Activated CD4-positive, alpha-beta T cell treated with anti-CD3 and anti-CD28 coated beads, Interleukin-2, amount 50 U/mL, for 48 hours (primary cell): ENCODE results near the gene GET3.

Source experiments
- DNase-seq, 2 experiments: peaks; one replicate each; pipeline ENCODE4 v3.0.0-alpha.2; 2020

The GET3 gene

DNA sequence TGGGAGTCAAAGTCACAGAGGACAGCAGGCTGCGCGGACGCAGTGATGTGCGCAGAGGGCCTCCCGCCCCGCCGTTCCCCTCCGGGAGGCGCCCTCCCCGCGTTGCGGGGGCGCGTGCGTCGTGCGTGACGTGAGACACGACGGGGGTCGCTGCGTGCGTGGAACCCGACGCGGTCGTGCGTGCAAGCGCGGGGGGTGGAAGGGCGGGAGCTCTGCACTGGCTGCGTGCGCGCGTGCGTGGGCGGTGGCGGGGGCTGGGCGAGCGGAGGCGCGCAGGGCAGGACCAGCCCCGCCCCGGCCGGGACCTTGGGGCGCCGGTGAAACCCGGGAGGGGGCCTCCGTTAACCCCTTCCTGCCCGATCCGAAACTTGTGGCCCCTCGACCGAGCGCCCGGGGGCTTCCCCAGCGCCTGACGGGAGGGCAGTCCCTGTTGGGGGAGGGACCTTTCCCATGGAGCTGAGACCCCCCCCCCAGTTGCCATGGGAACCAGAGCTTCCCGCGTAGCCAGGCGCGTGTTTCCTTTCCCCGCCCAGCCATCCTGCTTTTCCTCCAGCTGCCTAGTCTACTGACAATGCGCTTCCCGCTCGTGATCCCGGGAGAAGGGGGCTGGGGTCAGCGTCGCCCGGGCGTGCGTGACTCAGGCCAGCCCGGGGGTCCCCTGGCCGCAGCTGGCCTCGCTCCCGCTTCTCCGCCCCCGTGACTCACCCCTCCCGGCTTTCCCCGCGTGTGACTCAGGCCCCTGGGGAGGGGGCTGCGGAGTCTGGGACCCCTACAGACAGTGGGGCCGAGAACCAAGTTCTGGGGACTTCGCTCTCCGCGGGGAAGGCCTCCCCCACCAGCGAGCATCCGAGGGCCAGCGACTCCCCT is 45.4 kb downstream of the GET3 start:
- peak; percentile 92 for DNase-seq

DNA sequence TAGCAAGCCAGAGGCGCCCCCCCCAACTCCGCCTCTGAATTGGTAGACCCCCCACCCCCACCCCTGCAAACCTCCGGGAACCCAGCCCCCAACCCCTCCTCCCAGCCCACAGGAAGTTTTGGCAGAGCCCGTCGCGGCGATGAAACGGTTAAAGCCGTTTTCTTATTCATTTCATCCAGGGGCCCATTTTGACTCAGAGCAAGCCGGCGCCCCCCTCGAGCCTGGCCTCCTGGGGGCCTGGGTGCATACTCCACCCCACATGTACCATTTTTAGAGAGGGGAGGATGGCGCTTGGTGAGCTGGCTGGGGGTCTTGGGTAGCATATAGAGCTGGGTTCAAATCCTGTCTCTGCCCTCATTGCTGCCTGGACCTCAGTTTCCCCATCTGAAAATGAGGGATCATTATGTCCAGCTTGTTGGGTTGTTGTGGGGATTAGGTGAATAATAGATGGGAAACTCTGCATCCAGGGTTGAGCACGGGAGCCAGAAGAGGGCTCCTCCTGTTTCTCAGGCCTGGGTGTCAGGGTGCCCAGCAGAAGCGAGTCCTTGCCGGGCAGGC is 46.1 kb downstream of the GET3 start:
- peak; percentile 76 to 83 for DNase-seq

DNA sequence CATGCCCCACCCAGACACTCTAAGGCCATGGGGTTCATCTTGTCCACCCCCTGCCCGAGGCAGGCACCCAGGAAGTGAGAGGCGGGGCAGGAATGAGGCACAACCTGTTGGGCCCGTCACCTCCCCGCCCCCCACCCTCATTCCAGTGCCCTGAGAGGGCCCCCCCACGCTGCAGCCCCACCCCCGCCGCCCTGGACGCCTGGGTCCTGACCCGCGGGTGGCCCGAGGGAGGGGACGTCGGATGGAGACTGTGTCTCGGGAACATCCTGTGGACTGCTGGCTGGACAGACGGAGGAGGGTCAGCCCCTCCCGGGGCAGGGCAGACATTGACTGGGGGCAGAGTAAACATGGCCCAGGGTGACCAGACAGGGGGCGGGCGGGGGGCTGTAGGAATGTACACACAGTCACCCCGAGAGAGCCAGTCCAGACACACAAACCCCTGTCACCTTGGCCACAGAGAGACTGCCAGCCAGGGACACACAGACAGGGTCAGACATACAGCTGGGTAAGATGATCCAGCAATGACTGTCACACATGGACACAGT is 46.6 kb downstream of the GET3 start:
- DNase-seq, result peak; percentile 43 to 48

DNA sequence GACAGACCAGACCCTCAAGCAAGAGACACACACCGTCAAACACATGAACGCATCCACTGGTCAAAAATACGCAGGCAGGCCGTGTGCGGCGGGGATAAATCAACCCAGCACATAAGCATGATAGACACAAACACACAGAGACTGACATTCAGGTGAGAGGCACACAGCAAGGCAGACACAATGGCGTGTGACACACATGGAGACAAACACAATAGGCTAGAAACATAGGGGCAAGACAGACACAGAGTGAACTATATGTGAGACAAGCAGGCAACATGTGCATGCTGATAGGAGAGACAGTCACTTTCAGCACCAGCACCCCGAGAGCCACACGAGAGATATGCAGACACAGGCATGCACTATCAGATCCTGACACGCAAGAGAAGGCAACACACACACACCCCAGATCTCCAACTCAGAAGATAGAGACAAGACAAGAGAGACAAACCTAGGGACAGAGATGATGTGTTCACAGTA is 47.1 kb downstream of the GET3 start:
- DNase-seq, result no peak

GRCh38 chr19:12784871-12785430 is 47.7 kb downstream of the GET3 start:
- peak; percentile 27 to 39 for DNase-seq

DNA sequence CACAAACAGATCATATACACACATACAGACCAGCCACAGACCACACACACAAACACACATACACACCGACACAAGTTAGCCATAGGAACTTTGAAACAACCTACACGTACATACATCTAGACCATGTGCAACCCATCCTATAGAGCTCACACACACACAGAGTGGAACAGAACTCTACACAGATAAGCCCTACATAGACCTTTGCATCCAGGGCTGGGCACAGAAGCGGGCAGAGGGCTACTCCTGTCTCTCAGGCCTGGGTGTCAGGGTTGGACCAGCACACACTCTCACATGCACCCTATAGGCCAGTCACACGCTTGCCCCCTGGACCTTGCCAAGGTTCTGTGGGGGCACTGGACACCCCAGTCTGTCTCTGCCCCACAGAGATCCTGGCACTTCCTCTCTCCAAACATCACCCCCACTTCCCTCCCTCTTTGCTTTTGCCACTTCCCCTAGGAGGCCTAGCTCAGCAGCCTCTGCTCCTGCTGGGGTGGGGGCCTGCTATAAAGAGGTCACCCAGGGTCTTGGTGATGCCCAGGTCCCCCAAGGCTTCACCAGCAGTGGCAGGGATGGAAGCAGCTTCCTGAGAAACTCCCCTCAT is 48.2 kb downstream of the GET3 start:
- peak in 1 of 2 experiments; percentile 24 for DNase-seq

DNA sequence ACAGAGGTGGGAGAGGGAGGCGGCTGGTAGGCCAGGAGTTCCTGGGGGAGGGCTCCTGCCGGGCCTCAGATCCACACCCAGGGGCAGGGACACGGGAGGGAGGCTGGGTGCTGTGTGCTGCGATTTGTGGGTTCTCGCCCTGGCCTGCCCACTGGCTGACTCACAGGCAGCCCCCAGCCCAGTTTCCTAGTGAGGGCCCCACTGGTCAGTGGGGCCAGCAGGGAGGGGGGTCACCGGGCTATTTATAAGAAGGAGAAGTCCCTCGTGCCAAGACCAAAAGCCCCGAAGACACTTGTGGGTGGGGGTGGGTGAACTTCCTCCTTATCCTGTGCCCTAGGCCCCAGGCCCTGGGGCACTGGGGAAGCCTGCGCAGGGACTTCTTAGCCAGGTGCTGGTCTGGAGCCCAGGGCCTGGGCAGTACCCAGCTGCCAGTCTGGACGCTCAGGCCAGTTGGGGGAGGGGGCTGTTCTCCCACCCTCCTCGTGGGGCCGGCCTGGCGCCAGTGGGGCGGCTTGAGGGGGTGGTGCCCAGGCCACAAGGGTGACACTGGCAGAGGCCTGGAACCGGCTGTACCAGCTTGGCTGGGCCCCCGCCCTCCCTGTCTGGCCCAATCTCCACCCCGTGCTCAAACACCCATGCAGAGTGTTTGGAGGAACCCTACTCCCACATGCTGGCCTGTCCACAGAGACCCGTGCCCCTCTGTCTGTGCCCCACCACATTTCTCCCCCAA is 49.0 kb downstream of the GET3 start:
- DNase-seq, result peak in 1 of 2 experiments; percentile 29

- no peak for DNase-seq
These were observed 49.7 kb downstream of the GET3 start for GRCh38 chr19:12786952-12787351.

GRCh38 chr19:12787458-12787857 is 50.2 kb downstream of the GET3 start:
- no peak for DNase-seq

- DNase-seq, result no peak
These were observed 50.9 kb downstream of the GET3 start for GRCh38 chr19:12788042-12788681.

GRCh38 chr19:12788682-12789097 is 51.4 kb downstream of the GET3 start:
- peak; percentile 60 to 69 for DNase-seq

DNA sequence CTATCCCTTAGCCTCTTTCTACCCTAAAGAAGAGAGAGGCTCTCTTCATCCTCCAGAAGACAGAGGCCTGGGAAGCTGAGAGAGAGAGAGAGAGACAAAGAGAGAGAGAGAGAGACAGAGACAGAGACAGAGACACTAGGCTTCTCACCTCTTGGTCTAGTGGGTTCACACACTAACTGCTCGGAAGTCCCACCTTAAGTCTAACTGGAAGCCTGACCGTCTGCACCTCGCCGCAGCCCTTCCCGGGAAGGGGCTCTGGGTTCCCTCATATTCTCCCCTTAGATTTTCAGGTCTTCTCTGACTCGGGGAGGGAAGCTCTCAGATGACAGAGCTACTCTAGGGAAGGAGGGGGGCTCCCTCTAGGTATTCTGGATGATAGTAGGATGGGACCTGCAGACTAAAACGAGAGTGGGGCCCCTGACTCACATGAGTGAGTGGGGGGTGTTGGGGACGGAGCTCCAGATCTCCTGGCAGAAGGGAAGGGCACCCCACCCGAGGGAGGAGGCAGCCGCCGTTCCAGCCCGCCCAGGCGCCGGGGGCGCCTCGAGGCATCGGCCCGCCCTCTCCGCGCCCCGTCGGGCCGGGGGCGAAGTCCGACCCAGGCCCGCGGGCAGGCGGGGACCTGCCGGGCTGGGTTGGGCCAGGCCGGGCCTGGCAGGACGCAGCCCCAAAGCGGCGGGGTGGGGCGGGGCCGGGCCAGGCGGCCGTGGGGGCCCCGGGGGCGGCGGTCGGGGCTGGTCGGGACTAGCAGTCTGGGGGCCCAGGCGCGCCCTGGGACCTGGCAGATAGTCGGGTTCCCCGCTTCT is 52.0 kb downstream of the GET3 start:
- DNase-seq, result peak; percentile 56 to 61

DNA sequence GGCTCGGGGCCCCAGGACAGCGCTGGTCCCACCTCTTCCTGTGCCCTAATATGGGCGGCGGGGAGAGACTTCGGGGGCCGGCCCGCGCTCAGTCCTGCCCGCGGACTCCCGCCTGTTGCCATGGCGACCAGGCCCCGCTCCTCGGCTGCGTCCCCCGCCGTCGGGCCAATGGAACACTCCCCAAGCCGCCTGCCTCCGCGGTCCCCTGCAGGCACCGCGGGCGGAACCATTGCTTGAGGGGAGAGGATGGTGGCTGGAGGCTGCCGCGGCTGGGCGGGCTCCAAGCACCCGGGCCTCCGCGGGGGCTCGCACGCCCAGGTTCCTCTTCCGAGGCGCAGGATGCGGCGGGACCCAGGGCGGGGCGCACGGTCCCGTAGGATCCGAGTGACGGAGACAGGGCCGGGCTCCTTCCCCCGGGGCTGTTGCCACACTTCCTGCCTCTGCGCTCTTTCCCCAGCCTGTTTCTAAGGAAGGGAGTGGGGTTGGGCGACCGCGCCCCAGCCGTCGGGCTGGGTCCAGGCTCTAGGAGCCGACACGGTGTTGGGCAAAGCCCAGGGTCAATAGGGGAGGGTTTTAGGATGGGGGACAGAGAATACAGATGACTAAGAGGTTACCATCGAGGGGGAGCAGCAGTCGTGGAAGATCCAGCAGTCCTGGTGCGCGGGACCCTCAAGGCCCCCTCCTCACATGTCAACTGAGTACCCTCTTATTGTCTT is 52.8 kb downstream of the GET3 start:
- peak; percentile 97 for DNase-seq

GRCh38 chr19:12790628-12791344 is 53.5 kb downstream of the GET3 start:
- peak in 1 of 2 experiments; percentile 33 for DNase-seq

GRCh38 chr19:12791345-12792050 is 54.2 kb downstream of the GET3 start, which contains the start of gene JUNB:
TSS of gene JUNB (plus strand) at chr19:12791486. CDS start at chr19:12791772, 286 bp downstream.
- DNase-seq, result peak; percentile 96 to 97

DNA sequence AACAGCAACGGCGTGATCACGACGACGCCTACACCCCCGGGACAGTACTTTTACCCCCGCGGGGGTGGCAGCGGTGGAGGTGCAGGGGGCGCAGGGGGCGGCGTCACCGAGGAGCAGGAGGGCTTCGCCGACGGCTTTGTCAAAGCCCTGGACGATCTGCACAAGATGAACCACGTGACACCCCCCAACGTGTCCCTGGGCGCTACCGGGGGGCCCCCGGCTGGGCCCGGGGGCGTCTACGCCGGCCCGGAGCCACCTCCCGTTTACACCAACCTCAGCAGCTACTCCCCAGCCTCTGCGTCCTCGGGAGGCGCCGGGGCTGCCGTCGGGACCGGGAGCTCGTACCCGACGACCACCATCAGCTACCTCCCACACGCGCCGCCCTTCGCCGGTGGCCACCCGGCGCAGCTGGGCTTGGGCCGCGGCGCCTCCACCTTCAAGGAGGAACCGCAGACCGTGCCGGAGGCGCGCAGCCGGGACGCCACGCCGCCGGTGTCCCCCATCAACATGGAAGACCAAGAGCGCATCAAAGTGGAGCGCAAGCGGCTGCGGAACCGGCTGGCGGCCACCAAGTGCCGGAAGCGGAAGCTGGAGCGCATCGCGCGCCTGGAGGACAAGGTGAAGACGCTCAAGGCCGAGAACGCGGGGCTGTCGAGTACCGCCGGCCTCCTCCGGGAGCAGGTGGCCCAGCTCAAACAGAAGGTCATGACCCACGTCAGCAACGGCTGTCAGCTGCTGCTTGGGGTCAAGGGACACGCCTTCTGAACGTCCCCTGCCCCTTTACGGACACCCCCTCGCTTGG is 55.0 kb downstream of the GET3 start:
- DNase-seq, result peak; percentile 71 to 76

DNA sequence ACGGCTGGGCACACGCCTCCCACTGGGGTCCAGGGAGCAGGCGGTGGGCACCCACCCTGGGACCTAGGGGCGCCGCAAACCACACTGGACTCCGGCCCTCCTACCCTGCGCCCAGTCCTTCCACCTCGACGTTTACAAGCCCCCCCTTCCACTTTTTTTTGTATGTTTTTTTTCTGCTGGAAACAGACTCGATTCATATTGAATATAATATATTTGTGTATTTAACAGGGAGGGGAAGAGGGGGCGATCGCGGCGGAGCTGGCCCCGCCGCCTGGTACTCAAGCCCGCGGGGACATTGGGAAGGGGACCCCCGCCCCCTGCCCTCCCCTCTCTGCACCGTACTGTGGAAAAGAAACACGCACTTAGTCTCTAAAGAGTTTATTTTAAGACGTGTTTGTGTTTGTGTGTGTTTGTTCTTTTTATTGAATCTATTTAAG is 55.6 kb downstream of the GET3 start:
- no peak for DNase-seq
